Panc1 (cell line): Measurements from ENCODE around the gene ABHD17A. TPM values are rescaled to one million over a fixed set of nuclear protein-coding genes. Genes with fewer than 3 reads are reported as not detected.

Experiments used
- ATAC-seq: fragments of 200-7000 bp; cut with Tn5 transposase; 2 replicates; pipeline ENCODE4 v1.9.1; 2020; ENCODE audit warnings: mild to moderate bottlenecking, moderate library complexity
- BruUV-seq: library from RNA; stranded (reverse); fragments of 400-500 nt; replicated peaks from 2 replicates; lab custom pipeline; 2021; lab: Mats Ljungman, UMichigan
- CTCF ChIA-PET: fragments of 300-600 bp; sonication (Branson Sonifier 250); formaldehyde crosslinking; loops from one replicate; lab custom pipeline; 2022; ENCODE audit warnings: antibody characterized with exemption; lab: Charles Lee
- POLR2A ChIA-PET: fragments of 300-600 bp; sonication (Branson Sonifier 250); formaldehyde crosslinking; loops from one replicate; lab custom pipeline; 2022; ENCODE audit warnings: antibody characterized with exemption; lab: Charles Lee
- DNase-seq: peaks from one replicate; pipeline ENCODE4 v3.0.0-alpha.2; 2010; ENCODE audit warnings: low read depth, low spot score
- H3K27ac ChIP-seq: 2 replicates; pipeline ENCODE4 v1.5.1; 2011; ENCODE audit warnings: mild to moderate bottlenecking, low read length, inconsistent platforms
- H3K27me3 ChIP-seq: fragments of 200-500 bp; sonication (Bioruptor generic); 2 replicates; pipeline ENCODE4 v1.6.0; 2014; ENCODE audit warnings: low read length, inconsistent platforms; ENCODE audit not compliant: control insufficient read depth, insufficient read depth
- H3K36me3 ChIP-seq: fragments of 200-500 bp; sonication (Bioruptor generic); 2 replicates; pipeline ENCODE4 v1.5.1; 2014; ENCODE audit warnings: inconsistent platforms, mild to moderate bottlenecking, low read length, moderate library complexity; ENCODE audit not compliant: control insufficient read depth, insufficient read depth
- H3K4me1 ChIP-seq: 2 replicates; pipeline ENCODE4 v1.5.1; 2011; ENCODE audit warnings: inconsistent platforms, mild to moderate bottlenecking, low read length, moderate library complexity; ENCODE audit not compliant: control insufficient read depth, insufficient read depth
- H3K4me3 ChIP-seq, 2 experiments: 2 replicates each; pipeline ENCODE4 v1.5.1; 2011 to 2012; ENCODE audit warnings: low read depth in 2 of 2, low read length in 2 of 2, mild to moderate bottlenecking in 2 of 2, inconsistent platforms in 1 of 2, moderate library complexity in 1 of 2
- H3K9me3 ChIP-seq: fragments of 200-500 bp; sonication (Bioruptor generic); 2 replicates; pipeline ENCODE4 v1.5.1; 2014; ENCODE audit warnings: low read depth, mild to moderate bottlenecking, inconsistent platforms, low read length, moderate library complexity; ENCODE audit not compliant: control insufficient read depth, insufficient read depth
- POLR2AphosphoS5 ChIP-seq: IDR thresholded peaks from 2 replicates; pipeline ENCODE4 v1.6.1; 2012; ENCODE audit warnings: mild to moderate bottlenecking, low read depth, low read length, moderate library complexity
- REST ChIP-seq, 2 experiments: IDR thresholded peaks; 2 replicates each; pipeline ENCODE4 v1.6.1; 2011 to 2012; ENCODE audit warnings: low read depth in 2 of 2, control low read depth in 1 of 2, low read length in 1 of 2, mild to moderate bottlenecking in 1 of 2, moderate library complexity in 1 of 2; ENCODE audit not compliant: insufficient read depth in 1 of 2
- SIN3A ChIP-seq: IDR thresholded peaks from 2 replicates; pipeline ENCODE4 v1.6.1; 2012; ENCODE audit warnings: low read depth, mild to moderate bottlenecking, low read length, moderate library complexity, borderline replicate concordance; ENCODE audit not compliant: insufficient read depth
- TCF7L2 ChIP-seq: IDR thresholded peaks from 2 replicates; pipeline ENCODE4 v1.6.1; 2011; ENCODE audit warnings: mild to moderate bottlenecking, low read depth, low read length, inconsistent platforms
- in situ Hi-C: cut with HindIII; loops from 2 replicates; pipeline ENCODE4 v1.10.0; 2016; ENCODE audit warnings: low sequenced_read_pairs, low pct_unique_long_range_greater_than_20kb
- intact Hi-C: fragments of 100-400 bp; cut with micrococcal nuclease; formaldehyde crosslinking; loops from one replicate; pipeline ENCODE4 v1.10.0; 2022; ENCODE audit not compliant: unreplicated experiment
- total RNA-seq: library from RNA; stranded (reverse); gene quantifications from one replicate; pipeline ENCODE4 v1.2.1, GENCODE V29; 2021; ENCODE audit not compliant: unreplicated experiment
- TF ChIP-seq, protein P1 (sequence below): fragments of 450-650 bp; IDR thresholded peaks from 2 replicates; pipeline ENCODE4 v1.5.1; 2017; ENCODE audit warnings: mild to moderate bottlenecking

Gene ABHD17A
- total RNA-seq, 1 experiment from 2014 or later = 57.1 TPM

DNA sequence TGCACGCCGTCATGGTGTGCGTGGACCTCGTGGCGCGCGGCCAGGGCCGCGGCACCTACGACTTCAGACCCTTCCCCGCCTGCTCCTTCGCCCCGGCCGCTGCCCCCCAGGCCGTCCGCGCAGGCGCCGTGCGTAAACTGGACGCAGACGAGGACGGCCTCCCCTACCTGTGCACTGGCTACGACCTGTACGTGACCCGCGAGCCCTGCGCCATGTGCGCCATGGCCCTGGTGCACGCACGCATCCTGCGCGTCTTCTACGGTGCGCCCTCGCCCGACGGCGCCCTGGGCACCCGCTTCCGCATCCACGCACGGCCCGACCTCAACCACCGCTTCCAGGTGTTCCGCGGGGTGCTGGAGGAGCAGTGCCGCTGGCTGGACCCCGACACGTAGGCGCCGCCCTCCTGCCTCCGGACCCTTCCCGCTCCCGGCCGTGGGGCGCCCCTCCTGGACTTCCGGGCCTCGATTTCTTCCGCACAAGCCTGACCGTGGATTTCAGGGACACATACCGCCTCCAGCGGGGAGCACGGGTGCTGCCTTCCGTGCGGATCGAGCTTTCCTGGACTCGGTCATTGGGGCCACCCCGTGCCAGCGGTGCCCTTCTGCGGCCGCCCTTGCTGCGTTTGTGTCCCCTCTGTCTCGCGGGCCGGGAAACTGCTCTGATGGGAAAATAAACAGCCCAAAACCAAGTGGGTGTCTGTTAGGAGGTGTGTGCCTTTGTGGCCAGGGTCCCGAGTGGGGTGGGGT lies 27.6 kb upstream of the ABHD17A start:
- POLR2A ChIA-PET = no interaction called here
- TF ChIP-seq SIN3A (no peak), POLR2AphosphoS5 (no peak), REST (IDR thresholded peaks at IDR 0.05; ENCODE audit: insufficient read depth in 1 of 2, low read depth in 2 of 2, low read length in 1 of 2) (no peak), TCF7L2 (no peak)
- TF ChIP-seq, protein P1, sequence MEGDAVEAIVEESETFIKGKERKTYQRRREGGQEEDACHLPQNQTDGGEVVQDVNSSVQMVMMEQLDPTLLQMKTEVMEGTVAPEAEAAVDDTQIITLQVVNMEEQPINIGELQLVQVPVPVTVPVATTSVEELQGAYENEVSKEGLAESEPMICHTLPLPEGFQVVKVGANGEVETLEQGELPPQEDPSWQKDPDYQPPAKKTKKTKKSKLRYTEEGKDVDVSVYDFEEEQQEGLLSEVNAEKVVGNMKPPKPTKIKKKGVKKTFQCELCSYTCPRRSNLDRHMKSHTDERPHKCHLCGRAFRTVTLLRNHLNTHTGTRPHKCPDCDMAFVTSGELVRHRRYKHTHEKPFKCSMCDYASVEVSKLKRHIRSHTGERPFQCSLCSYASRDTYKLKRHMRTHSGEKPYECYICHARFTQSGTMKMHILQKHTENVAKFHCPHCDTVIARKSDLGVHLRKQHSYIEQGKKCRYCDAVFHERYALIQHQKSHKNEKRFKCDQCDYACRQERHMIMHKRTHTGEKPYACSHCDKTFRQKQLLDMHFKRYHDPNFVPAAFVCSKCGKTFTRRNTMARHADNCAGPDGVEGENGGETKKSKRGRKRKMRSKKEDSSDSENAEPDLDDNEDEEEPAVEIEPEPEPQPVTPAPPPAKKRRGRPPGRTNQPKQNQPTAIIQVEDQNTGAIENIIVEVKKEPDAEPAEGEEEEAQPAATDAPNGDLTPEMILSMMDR = no peak
- H3K4me3 ChIP-seq = no peak overlapping the region
- H3K27me3 ChIP-seq = no peaks in the 10 kb centered on the region
- DNase-seq (no peak), ATAC-seq (no peak)
- H3K4me1 ChIP-seq = peaks cover 2% of the 10 kb centered on the region; the same call in 1 of the 2 replicates
- H3K27ac ChIP-seq = no peak overlapping the region
- in situ Hi-C loops (no loop called here), intact Hi-C loops (no loop called here)
- H3K36me3 ChIP-seq = no peaks in the 10 kb centered on the region
- H3K9me3 ChIP-seq = no peaks in the 10 kb centered on the region
- CTCF ChIA-PET = no interaction called here
- no TSS peak for BruUV-seq

GRCh38 chr19:1911995-1912394 lies 26.7 kb upstream of the ABHD17A start:
- ChIA-PET CTCF (no interaction called here), POLR2A (no interaction called here)
- no peak for ATAC-seq

More at GRCh38 chr19:1911995-1912394, 26.7 kb upstream of the ABHD17A start:
- H3K9me3 ChIP-seq = no peaks in the 10 kb centered on the region
- BruUV-seq = no TSS peak
- peaks cover 6% of the 10 kb centered on the region; the same call in 1 of the 2 replicates for H3K4me1 ChIP-seq
- H3K27me3 ChIP-seq = no peaks in the 10 kb centered on the region
- H3K4me3 ChIP-seq = no peak overlapping the region
- no peak for DNase-seq
- no peaks in the 10 kb centered on the region for H3K36me3 ChIP-seq
- in situ Hi-C loops (no loop called here), intact Hi-C loops (no loop called here)
- no peak overlapping the region for H3K27ac ChIP-seq
- TF ChIP-seq TCF7L2 (no peak), POLR2AphosphoS5 (no peak), REST (IDR thresholded peaks at IDR 0.05; ENCODE audit: insufficient read depth in 1 of 2, low read depth in 2 of 2, low read length in 1 of 2) (no peak), SIN3A (no peak)
- TF ChIP-seq, protein P1 = no peak
